H1 (cell line): ENCODE measurements around the gene NMRK1. TPM values are rescaled to one million over a fixed set of nuclear protein-coding genes. Genes with fewer than 3 reads are reported as not detected.

ENCODE experiments used
- SIN3A ChIP-seq, 2 experiments: IDR thresholded peaks in 1 of 2; conservative IDR thresholded peaks in 1 of 2; 2 replicates each; pipeline ENCODE4 v1.6.1; 2011 to 2012; ENCODE audit warnings: low read length in 2 of 2, improper control_type of control experiment in 1 of 2, low read depth in 1 of 2, mild to moderate bottlenecking in 1 of 2
- TEAD4 ChIP-seq: IDR thresholded peaks from 2 replicates; pipeline ENCODE4 v1.6.1; 2012; ENCODE audit warnings: low read depth, low read length, inconsistent platforms, mixed read lengths
- polyA plus RNA-seq, 7 experiments: library from polyadenylated mRNA; depleted of rRNA in 3 of 7; stranded (reverse) in 5 of 7; unstranded in 2 of 7; fragments of >200 nt in 5 of 7; fragments of 200-250 nt in 2 of 7; gene quantifications; 1 replicate in 5 of 7; 2 replicates in 1 of 7; 4 replicates in 1 of 7; pipeline versions ENCODE4 v1.2.1 to v1.2.3, GENCODE V29; 2011 to 2013; ENCODE audit warnings: missing spikeins in 2 of 7, mixed read lengths in 2 of 7
- total RNA-seq: library from RNA; stranded (reverse); fragmentation: NEBNext Ultra II Directional; extraction: Animal tissue kit (Norgen Biotek cat#: 25700); gene quantifications from 2 replicates; pipeline ENCODE4 v1.2.1, GENCODE V29; 2021

The NMRK1 gene
- total and polyA plus RNA-seq, 2 of the 8 experiments (the other 6 are each of a cell fraction or from before 2014, with no cell fraction given): 5.8 to 8.1 TPM

DNA sequence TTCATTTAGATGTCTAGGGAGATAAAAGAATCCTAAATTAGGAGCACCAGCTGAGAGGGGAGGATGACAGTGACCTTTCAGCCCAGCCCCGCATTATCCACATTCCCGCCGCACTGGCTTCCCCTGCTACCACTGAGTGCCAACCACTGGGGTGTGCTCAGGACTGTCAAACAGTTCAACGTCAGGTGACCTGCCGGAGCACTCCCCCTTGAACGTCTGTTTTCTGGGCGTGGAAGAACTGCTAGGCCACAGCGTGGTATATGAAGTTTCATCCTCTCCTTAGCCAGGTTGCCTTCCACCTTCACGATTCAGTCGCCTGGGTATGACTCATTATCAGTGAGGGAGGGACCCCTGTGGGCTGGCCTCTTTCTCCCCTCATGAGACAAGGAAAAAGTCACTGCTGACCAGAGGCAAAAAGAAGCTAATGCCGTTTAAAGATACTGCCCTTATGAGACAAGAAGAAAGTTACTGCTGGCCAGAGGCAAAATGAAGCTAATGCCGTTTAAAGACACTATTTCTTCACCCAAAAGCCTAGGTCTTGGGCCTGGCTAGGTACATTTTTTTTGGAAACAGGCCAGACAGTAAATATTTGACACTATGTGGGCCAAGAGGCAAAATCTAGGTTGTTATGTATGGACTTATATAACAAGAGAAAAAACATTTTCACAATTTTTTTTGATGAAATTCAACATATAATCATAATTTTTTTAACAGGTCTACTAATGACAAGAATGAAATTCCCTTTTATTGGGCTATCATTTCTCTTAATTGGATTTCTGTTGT lies 4.6 kb downstream of the NMRK1 start (continued):
- TF ChIP-seq SIN3A (conservative IDR thresholded peaks at IDR 0.05 in 1 of 2, IDR thresholded peaks at IDR 0.05 in 1 of 2; ENCODE audit: low read depth in 1 of 2, low read length in 2 of 2) (peak; percentile 86 to 93; a peak in 3 of 4 replicates), TEAD4 (peak; percentile 90)
